WTC11 (cell line): ENCODE data around the gene RAMP1. TPM values are rescaled to one million over a fixed set of nuclear protein-coding genes. Genes with fewer than 3 reads are reported as not detected.

ENCODE experiments used
- ATAC-seq: fragments of 200-7000 bp; cut with Tn5 transposase; 2 replicates; pipeline ENCODE4 v1.10.0; 2021; ENCODE audit warnings: mild to moderate bottlenecking, moderate library complexity
- CTCF ChIA-PET: fragments of 300-600 bp; sonication (Branson Sonifier 250); formaldehyde crosslinking; loops from one replicate; lab custom pipeline; 2021; ENCODE audit warnings: antibody characterized with exemption; lab: Charles Lee
- POLR2A ChIA-PET: fragments of 350-600 bp; sonication (Branson Sonifier 250); formaldehyde crosslinking; loops from one replicate; lab custom pipeline; 2021; ENCODE audit warnings: antibody characterized with exemption; lab: Charles Lee
- DNase-seq: peaks from one replicate; pipeline ENCODE4 v3.0.0; 2021; ENCODE audit warnings: low spot score
- H3K27ac Mint-ChIP-seq: 2 replicates; pipeline ENCODE4 v1.8.0; 2021; ENCODE audit warnings: mixed read lengths
- H3K27me3 Mint-ChIP-seq: 2 replicates; pipeline ENCODE4 v1.8.0; 2021; ENCODE audit warnings: low read depth, mild to moderate bottlenecking, moderate library complexity, mixed read lengths
- H3K36me3 Mint-ChIP-seq: 2 replicates; pipeline ENCODE4 v1.8.0; 2021; ENCODE audit warnings: mixed read lengths
- H3K4me1 Mint-ChIP-seq: 2 replicates; pipeline ENCODE4 v1.8.0; 2022; ENCODE audit warnings: mixed read lengths
- H3K4me3 Mint-ChIP-seq: 2 replicates; pipeline ENCODE4 v1.8.0; 2021; ENCODE audit warnings: mild to moderate bottlenecking, moderate library complexity, mixed read lengths
- H3K9me3 Mint-ChIP-seq: 2 replicates; pipeline ENCODE4 v1.8.0; 2021; ENCODE audit warnings: mixed read lengths
- CBFB ChIP-seq: sonication (generic); formaldehyde crosslinking; IDR thresholded peaks from 2 replicates; pipeline ENCODE4 v1.8.1; 2022; ENCODE audit warnings: mild to moderate bottlenecking, low read depth, missing genetic modification reagents
- CDX4 ChIP-seq: fragments of 250-450 bp; sonication (Bioruptor Pico); IDR thresholded peaks from 2 replicates; pipeline ENCODE4 v1.9.0; 2021; ENCODE audit warnings: moderate library complexity, mild to moderate bottlenecking, inconsistent platforms, borderline replicate concordance
- E2F1 ChIP-seq: sonication (generic); formaldehyde crosslinking; IDR thresholded peaks from 2 replicates; pipeline ENCODE4 v1.8.0; 2022; ENCODE audit warnings: mild to moderate bottlenecking, missing genetic modification reagents
- ERG ChIP-seq: fragments of 250-450 bp; sonication (Bioruptor Pico); IDR thresholded peaks from 2 replicates; pipeline ENCODE4 v1.8.0; 2021; ENCODE audit warnings: mild to moderate bottlenecking
- FOXK1 ChIP-seq: sonication (generic); formaldehyde crosslinking; IDR thresholded peaks from 2 replicates; pipeline ENCODE4 v1.8.0; 2022; ENCODE audit warnings: mild to moderate bottlenecking, moderate library complexity, missing genetic modification reagents
- GTF2I ChIP-seq: fragments of 250-450 bp; sonication (Bioruptor Pico); conservative IDR thresholded peaks from 2 replicates; pipeline ENCODE4 v1.4.0; 2021; ENCODE audit warnings: mild to moderate bottlenecking
- MAX ChIP-seq: sonication (generic); formaldehyde crosslinking; IDR thresholded peaks from 2 replicates; pipeline ENCODE4 v1.8.0; 2022; ENCODE audit warnings: mild to moderate bottlenecking, missing genetic modification reagents
- NFATC4 ChIP-seq: fragments of 250-450 bp; sonication (Bioruptor Pico); IDR thresholded peaks from 2 replicates; pipeline ENCODE4 v1.9.0; 2021; ENCODE audit warnings: mild to moderate bottlenecking
- NFE2L1 ChIP-seq: sonication (generic); formaldehyde crosslinking; IDR thresholded peaks from 2 replicates; pipeline ENCODE4 v1.8.1; 2023; ENCODE audit warnings: missing genetic modification reagents
- NFYB ChIP-seq: sonication (generic); formaldehyde crosslinking; conservative IDR thresholded peaks from 2 replicates; pipeline ENCODE4 v1.8.0; 2022; ENCODE audit warnings: low read depth, missing genetic modification reagents
- NR3C1 ChIP-seq: sonication (generic); formaldehyde crosslinking; conservative IDR thresholded peaks from 2 replicates; pipeline ENCODE4 v1.8.1; 2023; ENCODE audit warnings: low read depth, mild to moderate bottlenecking, missing genetic modification reagents
- OVOL2 ChIP-seq: fragments of 250-450 bp; sonication (Bioruptor Pico); IDR thresholded peaks from 2 replicates; pipeline ENCODE4 v1.9.0; 2021; ENCODE audit warnings: mild to moderate bottlenecking, borderline replicate concordance
- PRDM15 ChIP-seq: sonication (generic); formaldehyde crosslinking; IDR thresholded peaks from 2 replicates; pipeline ENCODE4 v1.8.0; 2022; ENCODE audit warnings: missing genetic modification reagents
- PREB ChIP-seq: sonication (generic); formaldehyde crosslinking; IDR thresholded peaks from 2 replicates; pipeline ENCODE4 v1.8.1; 2022; ENCODE audit warnings: mild to moderate bottlenecking, missing genetic modification reagents, moderate library complexity, borderline replicate concordance
- SMAD3 ChIP-seq: sonication (generic); formaldehyde crosslinking; IDR thresholded peaks from 2 replicates; pipeline ENCODE4 v1.8.0; 2022; ENCODE audit warnings: missing genetic modification reagents, mild to moderate bottlenecking, borderline replicate concordance
- SMAD4 ChIP-seq: sonication (generic); formaldehyde crosslinking; IDR thresholded peaks from 2 replicates; pipeline ENCODE4 v1.8.0; 2022; ENCODE audit warnings: mild to moderate bottlenecking, missing genetic modification reagents
- TEAD4 ChIP-seq: sonication (generic); formaldehyde crosslinking; IDR thresholded peaks from 2 replicates; pipeline ENCODE4 v1.8.0; 2022; ENCODE audit warnings: mild to moderate bottlenecking, missing genetic modification reagents
- TP53 ChIP-seq: sonication (generic); formaldehyde crosslinking; IDR thresholded peaks from 2 replicates; pipeline ENCODE4 v1.8.1; 2023; ENCODE audit warnings: mild to moderate bottlenecking, missing genetic modification reagents
- USF1 ChIP-seq: sonication (generic); formaldehyde crosslinking; IDR thresholded peaks from 2 replicates; pipeline ENCODE4 v1.8.0; 2022; ENCODE audit warnings: mild to moderate bottlenecking, missing genetic modification reagents
- ZNF219 ChIP-seq: sonication (generic); formaldehyde crosslinking; IDR thresholded peaks from 2 replicates; pipeline ENCODE4 v1.8.0; 2023; ENCODE audit warnings: missing genetic modification reagents, mild to moderate bottlenecking, borderline replicate concordance
- ZNF396 ChIP-seq: fragments of 250-450 bp; sonication (Bioruptor Pico); IDR thresholded peaks from 2 replicates; pipeline ENCODE4 v1.8.0; 2021; ENCODE audit warnings: mild to moderate bottlenecking, moderate library complexity, borderline replicate concordance
- ZNF671 ChIP-seq: fragments of 250-450 bp; sonication (Bioruptor Pico); IDR thresholded peaks from 2 replicates; pipeline ENCODE4 v1.8.0; 2021; ENCODE audit warnings: mild to moderate bottlenecking
- total RNA-seq: library from RNA; stranded (reverse); gene quantifications from 3 replicates; pipeline ENCODE4 v1.2.3, GENCODE V29; 2021

The RAMP1 gene
- total RNA-seq, 1 experiment from 2014 or later = 1.0 TPM

- TF ChIP-seq ZNF671 (CRISPR knock-in tag) = no peak
- TF ChIP-seq GTF2I = no peak
- TF ChIP-seq TEAD4 (CRISPR knock-in tag) = no peak
- TF ChIP-seq NFYB (CRISPR knock-in tag) = no peak
- TF ChIP-seq TP53 (CRISPR knock-in tag) = no peak
- TF ChIP-seq ZNF396 = no peak
- TF ChIP-seq CBFB = no peak
- no peak for TF ChIP-seq ERG (CRISPR knock-in tag)
- no peak for TF ChIP-seq ZNF219 (CRISPR knock-in tag)
- no peak for TF ChIP-seq NR3C1 (CRISPR knock-in tag)
- Mint-ChIP-seq H3K4me1 (peaks cover 20% of the 10 kb centered on the region), H3K4me3 (no peak overlapping the region), H3K36me3 (peaks cover 4% of the 10 kb centered on the region), H3K9me3 (peaks cover 10% of the 10 kb centered on the region), H3K27me3 (peaks cover under 1% of the 10 kb centered on the region; the same call in 1 of the 2 replicates), H3K27ac (peak overlapping the region; percentile 41)
- ATAC-seq (no peak), DNase-seq (no peak)
- ChIA-PET CTCF (interaction anchor here (1.0 to 1.1 kb wide), 2 partner anchors 16 to 91 kb away, joined by 3 to 6 read pairs; no protein-coding TSS in a partner anchor), POLR2A (no interaction called here)
These were observed 79.8 kb downstream of the RAMP1 start for GRCh38 chr2:237939251-237939650.

GRCh38 chr2:237940828-237941227 is 81.4 kb downstream of the RAMP1 start:
- TF ChIP-seq NFE2L1 (no peak), PRDM15 (CRISPR knock-in tag) (no peak), ZNF219 (CRISPR knock-in tag) (no peak), SMAD3 (no peak), USF1 (CRISPR knock-in tag) (no peak)
- ChIA-PET POLR2A (no interaction called here), CTCF (interaction anchor here (1.0 kb wide), 1 partner anchor 198 kb away, joined by 3 read pairs; no protein-coding TSS in a partner anchor)
- ATAC-seq (no peak), DNase-seq (no peak)
- no peak overlapping the region for H3K4me3 Mint-ChIP-seq
- peaks cover 24% of the 10 kb centered on the region for H3K9me3 Mint-ChIP-seq
- peaks cover 5% of the 10 kb centered on the region for H3K27me3 Mint-ChIP-seq
- H3K4me1 Mint-ChIP-seq = peaks cover 19% of the 10 kb centered on the region
- H3K27ac Mint-ChIP-seq = peak overlapping the region; percentile 81; the same call in 1 of the 2 replicates
- peaks cover 15% of the 10 kb centered on the region for H3K36me3 Mint-ChIP-seq

- peaks cover 8% of the 10 kb centered on the region for H3K27me3 Mint-ChIP-seq
- ATAC-seq (no peak), DNase-seq (no peak)
- no peak for TF ChIP-seq NFATC4 (CRISPR knock-in tag)
- TF ChIP-seq, all 79 proteins: peak for 0
- Mint-ChIP-seq H3K27ac (no peak overlapping the region), H3K36me3 (peaks cover 17% of the 10 kb centered on the region), H3K4me1 (peaks cover 17% of the 10 kb centered on the region), H3K4me3 (no peak overlapping the region), H3K9me3 (peaks cover 28% of the 10 kb centered on the region)
- ChIA-PET POLR2A (no interaction called here), CTCF (interaction anchor here (1.0 to 1.7 kb wide), 2 partner anchors 18 to 198 kb away, joined by 3 to 5 read pairs; no protein-coding TSS in a partner anchor)
These were observed 81.8 kb downstream of the RAMP1 start for GRCh38 chr2:237941239-237941638.

GRCh38 chr2:237942513-237942899 is 83.1 kb downstream of the RAMP1 start:
- ATAC-seq = no peak
- TF ChIP-seq OVOL2 (CRISPR knock-in tag) (no peak), SMAD4 (CRISPR knock-in tag) (no peak), CDX4 (CRISPR knock-in tag) (no peak), E2F1 (CRISPR knock-in tag) (no peak), FOXK1 (CRISPR knock-in tag) (no peak), PREB (CRISPR knock-in tag) (no peak), MAX (CRISPR knock-in tag) (no peak)

More at GRCh38 chr2:237942513-237942899, 83.1 kb downstream of the RAMP1 start:
- no peak overlapping the region for H3K4me3 Mint-ChIP-seq
- ChIA-PET CTCF (interaction anchor here (0.6 to 1.7 kb wide), 2 partner anchors 19 to 287 kb away, joined by 4 to 5 read pairs; no protein-coding TSS in a partner anchor), POLR2A (no interaction called here)
- peaks cover 17% of the 10 kb centered on the region for H3K4me1 Mint-ChIP-seq
- DNase-seq = no peak
- H3K36me3 Mint-ChIP-seq = peaks cover 17% of the 10 kb centered on the region
- H3K27me3 Mint-ChIP-seq = peaks cover 10% of the 10 kb centered on the region
- no peak overlapping the region for H3K27ac Mint-ChIP-seq
- H3K9me3 Mint-ChIP-seq = peaks cover 39% of the 10 kb centered on the region
